VCaP (cell line): ENCODE measurements around the gene CDH13.
A peak's percentile ranks its signal among the peaks of the same experiment; 100 is the strongest.

Experiments
- H3K27ac ChIP-seq: fragments of 450-650 bp; 2 replicates; pipeline ENCODE4 v1.5.1; 2017
- CTCF ChIP-seq: fragments of 450-650 bp; conservative IDR thresholded peaks from 2 replicates; pipeline ENCODE4 v1.5.1; 2017; ENCODE audit warnings: mild to moderate bottlenecking, moderate library complexity

Gene CDH13

GRCh38 chr16:83300326-83300725 lies 673.6 kb downstream of the CDH13 start:
- TF ChIP-seq CTCF: no peak
- H3K27ac ChIP-seq: peak overlapping the region; percentile 68

- H3K27ac ChIP-seq: no peak overlapping the region
- no peak for TF ChIP-seq CTCF
These were observed 675.2 kb downstream of the CDH13 start for GRCh38 chr16:83301971-83302370.

- H3K27ac ChIP-seq: no peak overlapping the region
- TF ChIP-seq CTCF: no peak
These were observed 676.1 kb downstream of the CDH13 start for GRCh38 chr16:83302853-83303252.

GRCh38 chr16:83305092-83305491 lies 678.3 kb downstream of the CDH13 start:
- TF ChIP-seq CTCF: no peak
- H3K27ac ChIP-seq: no peak overlapping the region

- H3K27ac ChIP-seq: no peak overlapping the region
- TF ChIP-seq CTCF: no peak
These were observed 680.3 kb downstream of the CDH13 start for GRCh38 chr16:83306961-83307593.

GRCh38 chr16:83307594-83307992 lies 680.8 kb downstream of the CDH13 start:
- no peak overlapping the region for H3K27ac ChIP-seq

GRCh38 chr16:83308414-83308813 lies 681.6 kb downstream of the CDH13 start:
- no peak overlapping the region for H3K27ac ChIP-seq
- no peak for TF ChIP-seq CTCF

More at GRCh38 chr16:83307594-83307992, 680.8 kb downstream of the CDH13 start:
- TF ChIP-seq CTCF: no peak
